ENCODE results near the gene ODF4.

- TF ChIP-seq CTCF (IDR thresholded peaks at IDR 0.05) (no peak), ZFX (IDR thresholded peaks at IDR 0.05; ENCODE audit: borderline replicate concordance) (no peak)
Observed at GRCh38 chr17:8337802-8338752, 1.6 kb upstream of the ODF4 start.

Measured in 22Rv1 (cell line).